ENCODE data around the gene CETP.

GRCh38 chr16:56997931-56998330 is 36.2 kb downstream of the CETP start:
- TF ChIP-seq CTCF (IDR thresholded peaks at IDR 0.05) (no peak), POLR2A (IDR thresholded peaks at IDR 0.05) (no peak), POLR2AphosphoS5 (IDR thresholded peaks at IDR 0.05) (no peak), EP300 (IDR thresholded peaks at IDR 0.05; ENCODE audit: low read depth) (no peak)
